ENCODE results near the gene TINAGL1.

TINAGL1 gene

DNA sequence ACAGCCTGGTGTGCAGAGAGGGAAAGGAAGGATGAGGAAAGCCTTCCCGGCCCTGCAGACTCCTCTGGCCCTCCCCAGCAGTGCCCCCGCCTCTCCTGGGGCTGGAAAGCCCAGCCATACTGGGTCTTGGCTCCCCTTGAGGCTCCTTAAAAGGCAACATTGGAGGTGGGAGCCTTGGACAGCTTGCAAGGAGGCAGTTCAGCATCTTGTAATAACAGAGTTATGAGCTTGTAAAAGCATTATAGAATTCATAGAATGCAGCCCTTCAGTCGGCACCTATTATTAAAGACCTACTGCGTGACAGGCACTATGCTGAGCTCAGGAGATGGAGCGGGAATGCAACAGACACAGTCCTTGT, 4.2 kb downstream of the TINAGL1 start:
- TF ChIP-seq POLR2AphosphoS5 (IDR thresholded peaks at IDR 0.05; ENCODE audit: low read depth, low read length) (no peak), TAF1 (IDR thresholded peaks at IDR 0.05; ENCODE audit: borderline replicate concordance, insufficient read depth, low read length) (no peak), FOXP2 (optimal IDR thresholded peaks at IDR 0.05; ENCODE audit: borderline replicate concordance, extremely low read depth, extremely low read length, insufficient read depth) (no peak), SIN3A (IDR thresholded peaks at IDR 0.05; ENCODE audit: borderline replicate concordance, insufficient read depth, low read length) (no peak)
- TF ChIP-seq, protein P1, sequence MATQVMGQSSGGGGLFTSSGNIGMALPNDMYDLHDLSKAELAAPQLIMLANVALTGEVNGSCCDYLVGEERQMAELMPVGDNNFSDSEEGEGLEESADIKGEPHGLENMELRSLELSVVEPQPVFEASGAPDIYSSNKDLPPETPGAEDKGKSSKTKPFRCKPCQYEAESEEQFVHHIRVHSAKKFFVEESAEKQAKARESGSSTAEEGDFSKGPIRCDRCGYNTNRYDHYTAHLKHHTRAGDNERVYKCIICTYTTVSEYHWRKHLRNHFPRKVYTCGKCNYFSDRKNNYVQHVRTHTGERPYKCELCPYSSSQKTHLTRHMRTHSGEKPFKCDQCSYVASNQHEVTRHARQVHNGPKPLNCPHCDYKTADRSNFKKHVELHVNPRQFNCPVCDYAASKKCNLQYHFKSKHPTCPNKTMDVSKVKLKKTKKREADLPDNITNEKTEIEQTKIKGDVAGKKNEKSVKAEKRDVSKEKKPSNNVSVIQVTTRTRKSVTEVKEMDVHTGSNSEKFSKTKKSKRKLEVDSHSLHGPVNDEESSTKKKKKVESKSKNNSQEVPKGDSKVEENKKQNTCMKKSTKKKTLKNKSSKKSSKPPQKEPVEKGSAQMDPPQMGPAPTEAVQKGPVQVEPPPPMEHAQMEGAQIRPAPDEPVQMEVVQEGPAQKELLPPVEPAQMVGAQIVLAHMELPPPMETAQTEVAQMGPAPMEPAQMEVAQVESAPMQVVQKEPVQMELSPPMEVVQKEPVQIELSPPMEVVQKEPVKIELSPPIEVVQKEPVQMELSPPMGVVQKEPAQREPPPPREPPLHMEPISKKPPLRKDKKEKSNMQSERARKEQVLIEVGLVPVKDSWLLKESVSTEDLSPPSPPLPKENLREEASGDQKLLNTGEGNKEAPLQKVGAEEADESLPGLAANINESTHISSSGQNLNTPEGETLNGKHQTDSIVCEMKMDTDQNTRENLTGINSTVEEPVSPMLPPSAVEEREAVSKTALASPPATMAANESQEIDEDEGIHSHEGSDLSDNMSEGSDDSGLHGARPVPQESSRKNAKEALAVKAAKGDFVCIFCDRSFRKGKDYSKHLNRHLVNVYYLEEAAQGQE (IDR thresholded peaks at IDR 0.05; ENCODE audit: insufficient read depth in 1 of 2, low read depth in 2 of 2, low read length in 2 of 2): no peak

DNA sequence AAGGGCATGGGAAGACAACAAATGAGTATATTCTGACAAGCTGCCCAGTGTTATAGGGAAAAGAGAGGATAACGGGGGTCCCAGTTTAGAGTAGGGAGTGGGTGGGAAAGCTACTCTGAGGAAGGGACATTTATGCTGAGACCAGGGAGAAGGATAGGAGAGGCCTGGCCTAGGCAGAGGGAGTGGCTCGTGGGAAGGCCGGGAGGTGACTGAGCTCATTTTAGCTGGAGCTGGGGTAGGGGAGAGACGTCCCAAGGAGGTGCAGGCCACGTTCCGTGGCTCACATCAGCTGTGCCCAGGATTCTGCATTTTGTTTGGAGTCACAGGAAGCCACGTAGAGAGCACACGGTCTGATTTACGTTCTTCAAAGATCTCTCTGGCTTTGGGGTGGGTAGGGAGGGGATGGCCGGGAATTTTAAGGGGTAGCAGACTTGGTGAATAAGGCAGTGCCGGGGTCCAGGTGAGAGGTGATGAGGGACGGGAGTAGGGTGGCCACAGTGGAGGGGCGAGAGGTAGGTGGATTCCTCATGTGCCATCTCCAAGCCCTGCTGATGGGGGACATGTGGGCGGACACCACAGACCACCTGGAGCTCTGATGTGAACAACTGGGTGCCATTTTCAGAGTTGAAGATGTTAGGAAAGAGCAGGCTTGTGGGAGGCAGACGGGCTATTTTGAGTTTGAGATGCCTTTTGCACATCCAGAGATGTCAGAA, 4.7 kb downstream of the TINAGL1 start:
- TF ChIP-seq, protein P1 (IDR thresholded peaks at IDR 0.05; ENCODE audit: insufficient read depth in 1 of 2, low read depth in 2 of 2, low read length in 2 of 2): no peak
- TF ChIP-seq TAF1 (IDR thresholded peaks at IDR 0.05; ENCODE audit: borderline replicate concordance, insufficient read depth, low read length) (no peak), SIN3A (IDR thresholded peaks at IDR 0.05; ENCODE audit: borderline replicate concordance, insufficient read depth, low read length) (no peak), POLR2AphosphoS5 (IDR thresholded peaks at IDR 0.05; ENCODE audit: low read depth, low read length) (no peak), FOXP2 (optimal IDR thresholded peaks at IDR 0.05; ENCODE audit: borderline replicate concordance, extremely low read depth, extremely low read length, insufficient read depth) (no peak)

DNA sequence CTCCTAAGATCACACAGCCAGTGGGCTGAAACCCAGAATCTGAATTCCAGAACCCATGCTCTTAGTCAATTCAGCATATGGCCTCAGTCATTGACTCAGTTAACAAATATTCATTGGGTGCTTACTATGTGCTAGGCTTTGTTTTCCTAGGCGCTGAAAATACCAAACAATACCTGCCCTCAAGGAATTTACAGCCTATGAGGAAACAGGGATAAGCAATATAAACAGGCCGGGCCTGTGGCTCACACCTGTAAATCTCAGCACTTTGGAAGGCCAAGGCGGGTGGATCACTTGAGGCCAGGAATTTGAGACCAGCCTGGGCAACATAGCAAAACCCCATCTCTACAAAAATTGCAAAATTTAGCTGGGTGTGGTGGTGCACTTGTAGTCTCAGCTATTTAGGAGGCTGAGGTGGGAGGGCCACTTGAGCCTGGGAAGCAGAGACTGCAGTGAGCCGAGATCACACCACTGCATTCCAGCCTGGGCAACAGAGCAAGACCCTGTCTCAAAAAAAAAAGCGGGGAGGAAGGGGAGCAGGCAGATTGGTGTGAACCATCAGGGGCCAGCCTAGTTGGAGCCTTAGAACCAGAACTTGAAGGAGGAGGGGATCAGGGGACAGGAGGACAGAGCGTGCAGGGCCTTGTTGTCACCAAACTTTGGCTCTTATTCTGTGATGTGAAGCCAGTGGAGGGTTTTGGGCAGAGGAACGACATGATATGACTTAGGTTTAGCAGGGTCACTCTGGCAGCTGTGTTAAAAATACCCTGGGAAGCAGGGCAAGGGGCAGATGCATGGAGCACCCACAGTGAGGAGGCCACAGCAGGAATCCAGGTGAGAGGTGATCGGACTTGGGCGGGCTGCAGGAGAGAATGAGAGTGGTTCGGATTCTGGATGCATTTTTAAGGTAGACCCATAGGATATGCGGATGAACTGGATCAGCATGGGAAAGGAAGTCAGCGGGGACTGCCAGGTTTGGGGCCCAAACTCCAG, 5.8 kb downstream of the TINAGL1 start:
- TF ChIP-seq FOXP2 (optimal IDR thresholded peaks at IDR 0.05; ENCODE audit: borderline replicate concordance, extremely low read depth, extremely low read length, insufficient read depth) (no peak), TAF1 (IDR thresholded peaks at IDR 0.05; ENCODE audit: borderline replicate concordance, insufficient read depth, low read length) (no peak), POLR2AphosphoS5 (IDR thresholded peaks at IDR 0.05; ENCODE audit: low read depth, low read length) (no peak), SIN3A (IDR thresholded peaks at IDR 0.05; ENCODE audit: borderline replicate concordance, insufficient read depth, low read length) (no peak)
- TF ChIP-seq, protein P1 (IDR thresholded peaks at IDR 0.05; ENCODE audit: insufficient read depth in 1 of 2, low read depth in 2 of 2, low read length in 2 of 2): no peak

DNA sequence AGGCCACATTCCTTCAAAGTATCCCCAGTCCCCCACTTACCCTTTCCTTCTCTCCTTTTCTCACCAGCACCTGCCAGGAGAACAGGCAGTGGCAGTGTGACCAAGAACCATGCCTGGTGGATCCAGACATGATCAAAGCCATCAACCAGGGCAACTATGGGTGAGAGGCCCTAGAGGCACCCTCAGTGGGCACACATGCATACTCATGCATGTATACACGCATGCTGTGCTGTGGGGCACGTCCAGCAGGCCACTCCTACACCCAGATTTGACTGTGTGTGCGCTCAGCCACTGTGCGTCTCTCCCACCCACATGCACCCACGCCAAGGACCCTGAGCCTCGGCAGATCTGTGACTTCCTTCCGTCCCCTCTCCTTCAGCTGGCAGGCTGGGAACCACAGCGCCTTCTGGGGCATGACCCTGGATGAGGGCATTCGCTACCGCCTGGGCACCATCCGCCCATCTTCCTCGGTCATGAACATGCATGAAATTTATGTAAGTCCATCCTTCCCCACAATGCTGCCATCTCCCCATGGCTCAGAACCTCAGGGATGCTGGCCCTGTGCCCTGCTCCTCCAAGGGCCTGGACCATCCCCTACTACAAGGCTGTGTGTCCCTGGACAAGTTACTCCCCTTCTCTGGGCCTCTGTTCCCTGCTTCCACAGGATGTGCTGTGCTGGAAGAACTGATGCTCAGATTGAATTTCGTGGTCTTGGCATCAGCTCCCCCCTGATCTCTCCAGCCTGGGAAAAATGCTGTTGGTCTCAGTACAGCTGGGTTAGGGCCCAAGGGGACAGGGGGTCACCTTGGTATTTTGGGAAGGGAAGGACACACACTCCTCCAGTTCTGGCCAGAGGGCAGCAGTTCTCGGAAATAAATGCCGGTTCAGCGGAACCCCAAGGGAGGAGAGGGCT, 7.0 kb downstream of the TINAGL1 start:
- no peak for TF ChIP-seq FOXP2 (optimal IDR thresholded peaks at IDR 0.05; ENCODE audit: borderline replicate concordance, extremely low read depth, extremely low read length, insufficient read depth)
- TF ChIP-seq, protein P1 (IDR thresholded peaks at IDR 0.05; ENCODE audit: insufficient read depth in 1 of 2, low read depth in 2 of 2, low read length in 2 of 2): no peak
- no peak for TF ChIP-seq SIN3A (IDR thresholded peaks at IDR 0.05; ENCODE audit: borderline replicate concordance, insufficient read depth, low read length)
- TF ChIP-seq POLR2AphosphoS5 (IDR thresholded peaks at IDR 0.05; ENCODE audit: low read depth, low read length): no peak
- TF ChIP-seq TAF1 (IDR thresholded peaks at IDR 0.05; ENCODE audit: borderline replicate concordance, insufficient read depth, low read length): no peak
